ENCODE measurements around the gene DNAJB4. TPM values are rescaled to one million over a fixed set of nuclear protein-coding genes. Genes with fewer than 3 reads are reported as not detected.

The DNAJB4 gene
- total and polyA plus RNA-seq, 2 of the 13 experiments (the other 11 are each of a cell fraction or from before 2014, with no cell fraction given), result 4.4 to 18.6 TPM

GRCh38 chr1:78003882-78004718 is 639 bp upstream of the DNAJB4 start (continued):
- TF ChIP-seq ZBTB10 (CRISPR knock-in tag; IDR thresholded peaks at IDR 0.05; ENCODE audit: borderline replicate concordance) (0 out of 2 replicates have a peak, but pooled peaks have one; percentile 14), TGIF2 (CRISPR knock-in tag; IDR thresholded peaks at IDR 0.05) (no peak), SKIL (CRISPR knock-in tag; IDR thresholded peaks at IDR 0.05; ENCODE audit: borderline replicate concordance) (no peak), ZSCAN5A (CRISPR knock-in tag; IDR thresholded peaks at IDR 0.05; ENCODE audit: borderline replicate concordance) (no peak), PATZ1 (CRISPR knock-in tag; IDR thresholded peaks at IDR 0.05) (no peak), ZNF275 (CRISPR knock-in tag; IDR thresholded peaks at IDR 0.05; ENCODE audit: borderline replicate concordance) (no peak), WIZ (CRISPR knock-in tag; IDR thresholded peaks at IDR 0.05) (no peak), RFX1 (IDR thresholded peaks at IDR 0.05) (no peak), ZXDC (CRISPR knock-in tag; IDR thresholded peaks at IDR 0.05) (no peak), KAT2B (IDR thresholded peaks at IDR 0.05; ENCODE audit: borderline replicate concordance, low read depth, low read length) (no peak), SNAPC5 (CRISPR knock-in tag; IDR thresholded peaks at IDR 0.05; ENCODE audit: borderline replicate concordance) (peak; percentile 99), TERF1 (CRISPR knock-in tag; IDR thresholded peaks at IDR 0.05) (no peak), ZNF367 (CRISPR knock-in tag; IDR thresholded peaks at IDR 0.05; ENCODE audit: borderline replicate concordance) (no peak)
